ENCODE data around the gene LTK. TPM values are rescaled to one million over a fixed set of nuclear protein-coding genes. Genes with fewer than 3 reads are reported as not detected.

LTK gene
- total and polyA plus RNA-seq, 2 of the 8 experiments (the other 6 are each of a cell fraction or from before 2014, with no cell fraction given) = 0.05 to 0.19 TPM

DNA sequence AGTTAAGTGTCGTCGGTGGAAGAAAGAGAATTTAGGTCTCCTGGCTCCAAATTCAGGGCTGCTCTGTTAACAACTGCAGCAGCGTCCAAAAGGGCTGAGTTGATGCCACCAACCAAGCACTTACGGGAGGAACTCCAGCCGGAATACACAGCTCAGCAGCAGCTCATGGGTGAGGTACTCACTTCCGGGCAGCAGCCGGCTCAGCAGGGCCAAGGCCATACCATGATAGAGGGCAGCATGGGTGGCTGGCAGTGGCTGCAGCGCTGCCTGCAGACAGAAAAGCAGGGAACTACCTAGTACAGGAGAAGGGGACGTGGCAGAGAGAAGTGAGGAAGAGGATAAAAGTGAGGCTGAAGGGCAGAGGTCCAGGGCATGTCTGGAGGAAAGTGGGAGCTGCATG, 8.0 kb upstream of the LTK start:
- no peak overlapping the region for H2BK120ac ChIP-seq (replicated peaks; ENCODE audit: low read depth, low read length)
- H3K4ac ChIP-seq (replicated peaks; ENCODE audit: insufficient read length, low read depth, low read length) = no peak overlapping the region
- no peak overlapping the region for H2BK20ac ChIP-seq (ENCODE audit: low read length)
- peaks cover 1 to 41% (median 16%) of the 10 kb centered on the region in 4 experiments; a peak in 7 of 8 replicates for H3K36me3 ChIP-seq (ENCODE audit: control insufficient read depth in 2 of 4, insufficient read depth in 4 of 4, low read length in 3 of 4)
- H4K8ac ChIP-seq (ENCODE audit: extremely low read depth, insufficient read depth, low read length) = no peak overlapping the region
- no peak overlapping the region for H3K56ac ChIP-seq (replicated peaks; ENCODE audit: insufficient read length, low read depth, low read length)
- CTCF ChIA-PET (ENCODE audit: partially characterized antibody) = interaction anchor here (1.4 to 3.8 kb wide), 2 partner anchors 40 to 56 kb away, joined by 3 to 10 read pairs; no protein-coding TSS in a partner anchor
- H3K79me2 ChIP-seq (ENCODE audit: control insufficient read depth in 1 of 2, insufficient read depth in 2 of 2, low read length in 2 of 2) = no peaks in the 10 kb centered on the region
- no peak overlapping the region for H3K18ac ChIP-seq (ENCODE audit: extremely low read depth, low read length)
- no peak overlapping the region for H3K4me3 ChIP-seq (ENCODE audit: extremely low read depth in 1 of 4, insufficient read depth in 2 of 4, low read depth in 3 of 4, low read length in 4 of 4)
- no peaks in the 10 kb centered on the region for H3K4me1 ChIP-seq (replicated peaks in 1 of 4; ENCODE audit: control insufficient read depth in 3 of 4, insufficient read depth in 4 of 4, low read length in 3 of 4)
- FAIRE-seq (no peak), DNase-seq (ENCODE audit: low read depth in 1 of 2, low spot score in 2 of 2) (no peak)
- no peaks in the 10 kb centered on the region for H3K27me3 ChIP-seq (replicated peaks in 1 of 4; ENCODE audit: control insufficient read depth in 3 of 4, extremely low read depth in 1 of 4, insufficient read depth in 3 of 4, low read length in 3 of 4)
- no peak overlapping the region for H2BK12ac ChIP-seq (ENCODE audit: low read depth, low read length)
- no peak overlapping the region for H3K4me2 ChIP-seq (ENCODE audit: insufficient read depth in 1 of 2, low read depth in 2 of 2, low read length in 2 of 2)
- H3K23me2 ChIP-seq (ENCODE audit: low read depth, low read length) = no peaks in the 10 kb centered on the region
- TF ChIP-seq RAD21 (IDR thresholded peaks at IDR 0.05 in 1 of 2, conservative IDR thresholded peaks at IDR 0.05 in 1 of 2; ENCODE audit: low read depth in 2 of 2, low read length in 2 of 2) = no peak
- no peak for TF ChIP-seq BCL11A (IDR thresholded peaks at IDR 0.05; ENCODE audit: low read depth in 2 of 2, low read length in 2 of 2)
- TF ChIP-seq ASH2L (IDR thresholded peaks at IDR 0.05; ENCODE audit: low read length) = no peak
- no peak for TF ChIP-seq HDAC2 (IDR thresholded peaks at IDR 0.05; ENCODE audit: borderline replicate concordance in 1 of 2, low read depth in 2 of 2, low read length in 2 of 2)
- no peak for TF ChIP-seq CHD2 (IDR thresholded peaks at IDR 0.05; ENCODE audit: low read length)
- no peak for TF ChIP-seq POLR2A (IDR thresholded peaks at IDR 0.05; ENCODE audit: control extremely low read depth in 1 of 2, low read depth in 2 of 2, low read length in 2 of 2)
- TF ChIP-seq E2F6 (IDR thresholded peaks at IDR 0.05) = no peak
- no peak for TF ChIP-seq ATF2 (IDR thresholded peaks at IDR 0.05; ENCODE audit: low read length)
- POLR2A ChIA-PET (ENCODE audit: partially characterized antibody) = interaction anchor here (0.6 to 3.1 kb wide), 4 partner anchors 9 to 327 kb away, joined by 3 to 19 read pairs (median 4); partner anchors contain the start of gene LTK
- no peak overlapping the region for H3K9ac ChIP-seq (replicated peaks in 1 of 4; ENCODE audit: extremely low read depth in 1 of 4, low read depth in 3 of 4, low read length in 3 of 4)
- no peak overlapping the region for H4K5ac ChIP-seq (ENCODE audit: insufficient read length, low read depth, low read length)
- H3K9me3 ChIP-seq (ENCODE audit: insufficient read depth in 2 of 2, low read depth in 1 of 2, low read length in 1 of 2) = no peaks in the 10 kb centered on the region; a peak in 1 of 4 replicates
- H3K79me1 ChIP-seq (ENCODE audit: low read depth, low read length) = no peaks in the 10 kb centered on the region
- no peak overlapping the region for H3K14ac ChIP-seq (ENCODE audit: insufficient read length)
- no peak overlapping the region for H2BK5ac ChIP-seq (ENCODE audit: low read depth, low read length)
- H3K23ac ChIP-seq (ENCODE audit: insufficient read length) = no peak overlapping the region
- H2AFZ ChIP-seq (ENCODE audit: low read length) = no peak overlapping the region
- H3K27ac ChIP-seq (ENCODE audit: low read depth, low read length) = no peak overlapping the region
- peaks cover 3% of the 10 kb centered on the region in 2 experiments for H4K20me1 ChIP-seq (replicated peaks in 1 of 2; ENCODE audit: control insufficient read depth in 1 of 2, insufficient read depth in 2 of 2, low read length in 2 of 2)
- H2BK15ac ChIP-seq (ENCODE audit: low read length) = no peak overlapping the region
- H2AK5ac ChIP-seq (ENCODE audit: low read depth, low read length) = no peak overlapping the region
- no peak overlapping the region for H4K91ac ChIP-seq (replicated peaks; ENCODE audit: insufficient read length, low read length)
- WGBS, 2 experiments (ENCODE audit: extremely low coverage in 1 of 2, insufficient coverage in 1 of 2, insufficient read length in 1 of 2, insufficient replicate concordance in 2 of 2, low coverage in 1 of 2, low lambda C conversion rate in 2 of 2, missing lambda C conversion rate in 1 of 2) = 90% methylated on average over 9 of the region's 9 CpGs; no CpG with 5 or more reads in 1 of the 2 experiments

Measured in H1 (cell line).